Psoas muscle (tissue), 8 donors: ENCODE results near the gene YWHAQ. TPM values are rescaled to one million over a fixed set of nuclear protein-coding genes. Genes with fewer than 3 reads are reported as not detected.

Source experiments
- ATAC-seq, 4 donors: fragments of 200-7000 bp; cut with Tn5 transposase; one replicate each; pipeline ENCODE4 v1.9.1; 2020; ENCODE audit warnings: moderate library complexity in 3 of 4, mild to moderate bottlenecking in 2 of 4
- DNase-seq, 2 donors: peaks; one replicate each; pipeline ENCODE4 v3.0.0-alpha.2; 2020
- H3K27ac ChIP-seq: fragments of 200-600 bp; one replicate; pipeline ENCODE4 v1.8.0; 2022
- H3K27me3 ChIP-seq, 3 donors: fragments of 200-600 bp in 1 of 3; one replicate each; pipeline versions ENCODE4 v1.6.1 to v1.8.0; 2013 to 2022; ENCODE audit warnings: low read length in 2 of 3, mild to moderate bottlenecking in 2 of 3, moderate library complexity in 1 of 3; ENCODE audit not compliant: insufficient read depth in 3 of 3
- H3K36me3 ChIP-seq, 2 donors: fragments of 200-600 bp in 1 of 2; one replicate each; pipeline versions ENCODE4 v1.6.1 to v1.8.0; 2013 to 2022; ENCODE audit warnings: low read depth in 1 of 2, mild to moderate bottlenecking in 1 of 2, moderate library complexity in 1 of 2; ENCODE audit not compliant: insufficient read depth in 1 of 2
- H3K4me1 ChIP-seq: fragments of 200-600 bp; one replicate; pipeline ENCODE4 v1.8.0; 2022
- H3K4me3 ChIP-seq: fragments of 200-600 bp; one replicate; pipeline ENCODE4 v1.8.0; 2022; ENCODE audit warnings: mild to moderate bottlenecking
- H3K9me3 ChIP-seq: fragments of 200-600 bp; one replicate; pipeline ENCODE4 v1.8.0; 2022
- WGBS, 3 donors: extraction: QIAGEN DNeasy Blood & Tissue Kit; methylation state at CpG; one replicate each; pipeline versions ENCODE4 v1.1.6 to v1.1.7; 2013; 5-methylcytosine and 5-hydroxymethylcytosine counted together
- intact Hi-C, 2 donors: fragments of 100-400 bp; cut with DNase I; formaldehyde crosslinking; loops; one replicate each; pipeline versions ENCODE4 v1.11.0 to v1.14.2; 2022
- polyA plus RNA-seq, 3 donors: library from polyadenylated mRNA; stranded (reverse); fragments of 200-250 nt; gene quantifications; one replicate each; pipeline ENCODE4 v1.2.3, GENCODE V29; 2013
- total RNA-seq, 4 donors: library from RNA; stranded (reverse); fragmentation: NEBNext Ultra II Directional in 2 of 4; extraction: Animal tissue kit (Norgen Biotek cat#: 25700) in 2 of 4; gene quantifications; one replicate each; pipeline versions ENCODE4 v1.2.1 to v1.2.4, GENCODE V29; 2021 to 2023
- TF ChIP-seq, protein P1 (sequence below): fragments of 200-600 bp; IDR thresholded peaks from one replicate; pipeline ENCODE4 v1.8.0; 2022; ENCODE audit warnings: antibody characterized with exemption
- donor health status: healthy with polysubstance abuse.
- donor health status: DM: no; HTN: no; CAD: no; lungs with moderate emphysema.
- donor health status: Bipolar disorder and iron deficiency.
- donor health status: healthy.
- donor health status: DM: yes; HTN: yes; CAD: no.
- donor health status: DM: no; HTN: no; CAD: no.
- donor health status: DM: no; HTN: no; CAD: no.
- donor health status: DM: yes; HTN: yes; CAD: no.

The YWHAQ gene
- total and polyA plus RNA-seq, 7 donors, result 41.5 to 74.7 (median 57.3) TPM

DNA sequence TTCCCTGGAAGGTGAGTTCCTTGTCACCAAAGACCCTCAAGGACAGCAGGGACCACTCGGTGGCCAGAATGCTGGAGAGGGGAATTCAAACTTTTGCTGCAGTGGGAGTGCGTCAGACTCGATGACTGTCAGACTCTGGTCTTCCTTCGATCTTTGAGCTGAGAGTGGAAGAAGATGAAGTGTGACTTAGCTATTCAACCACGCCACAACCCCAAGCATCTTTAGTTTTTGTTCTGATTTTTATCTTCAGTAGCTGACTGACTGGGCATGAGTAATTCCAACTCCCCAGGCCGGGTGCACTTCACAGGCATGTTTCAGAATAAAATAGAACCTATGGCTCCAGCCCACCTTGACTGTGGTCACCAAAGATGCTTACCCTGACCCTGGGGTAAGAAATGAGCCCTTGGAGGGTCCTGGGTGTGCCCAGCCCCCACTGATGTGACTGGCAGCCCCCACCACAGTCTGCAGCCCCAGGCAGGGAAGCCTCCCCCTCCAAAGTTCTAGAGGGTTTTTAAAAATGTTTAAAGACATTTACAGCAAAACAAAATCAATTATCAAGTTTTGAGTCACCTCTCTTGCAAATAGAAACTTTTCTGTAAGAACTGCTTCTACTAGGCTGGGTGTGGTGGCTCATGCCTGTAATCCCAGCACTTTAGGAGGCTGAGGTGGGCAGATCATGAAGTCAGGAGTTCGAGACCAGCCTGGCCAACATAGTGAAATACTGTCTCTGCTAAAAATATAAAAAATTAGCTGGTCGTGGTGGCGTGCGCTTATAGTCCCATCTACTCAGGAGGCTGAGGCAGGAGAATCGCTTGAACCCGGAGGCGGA lies 24.9 kb upstream of the YWHAQ start:
- H3K27me3 ChIP-seq, result no peaks in the 10 kb centered on the region
- H3K27ac ChIP-seq, result no peak overlapping the region
- 92 to 97% (median 94%) methylated on average over 13 of the region's 13 CpGs for WGBS, 3 donors
- no peak for DNase-seq
- no peaks in the 10 kb centered on the region for H3K9me3 ChIP-seq
- TF ChIP-seq, protein P1, sequence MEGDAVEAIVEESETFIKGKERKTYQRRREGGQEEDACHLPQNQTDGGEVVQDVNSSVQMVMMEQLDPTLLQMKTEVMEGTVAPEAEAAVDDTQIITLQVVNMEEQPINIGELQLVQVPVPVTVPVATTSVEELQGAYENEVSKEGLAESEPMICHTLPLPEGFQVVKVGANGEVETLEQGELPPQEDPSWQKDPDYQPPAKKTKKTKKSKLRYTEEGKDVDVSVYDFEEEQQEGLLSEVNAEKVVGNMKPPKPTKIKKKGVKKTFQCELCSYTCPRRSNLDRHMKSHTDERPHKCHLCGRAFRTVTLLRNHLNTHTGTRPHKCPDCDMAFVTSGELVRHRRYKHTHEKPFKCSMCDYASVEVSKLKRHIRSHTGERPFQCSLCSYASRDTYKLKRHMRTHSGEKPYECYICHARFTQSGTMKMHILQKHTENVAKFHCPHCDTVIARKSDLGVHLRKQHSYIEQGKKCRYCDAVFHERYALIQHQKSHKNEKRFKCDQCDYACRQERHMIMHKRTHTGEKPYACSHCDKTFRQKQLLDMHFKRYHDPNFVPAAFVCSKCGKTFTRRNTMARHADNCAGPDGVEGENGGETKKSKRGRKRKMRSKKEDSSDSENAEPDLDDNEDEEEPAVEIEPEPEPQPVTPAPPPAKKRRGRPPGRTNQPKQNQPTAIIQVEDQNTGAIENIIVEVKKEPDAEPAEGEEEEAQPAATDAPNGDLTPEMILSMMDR, result no peak
- intact Hi-C loops, result no loop called here
- H3K36me3 ChIP-seq, result no peaks in the 10 kb centered on the region
- no peak overlapping the region for H3K4me3 ChIP-seq
- peaks cover 8% of the 10 kb centered on the region for H3K4me1 ChIP-seq
- ATAC-seq, result no peak

DNA sequence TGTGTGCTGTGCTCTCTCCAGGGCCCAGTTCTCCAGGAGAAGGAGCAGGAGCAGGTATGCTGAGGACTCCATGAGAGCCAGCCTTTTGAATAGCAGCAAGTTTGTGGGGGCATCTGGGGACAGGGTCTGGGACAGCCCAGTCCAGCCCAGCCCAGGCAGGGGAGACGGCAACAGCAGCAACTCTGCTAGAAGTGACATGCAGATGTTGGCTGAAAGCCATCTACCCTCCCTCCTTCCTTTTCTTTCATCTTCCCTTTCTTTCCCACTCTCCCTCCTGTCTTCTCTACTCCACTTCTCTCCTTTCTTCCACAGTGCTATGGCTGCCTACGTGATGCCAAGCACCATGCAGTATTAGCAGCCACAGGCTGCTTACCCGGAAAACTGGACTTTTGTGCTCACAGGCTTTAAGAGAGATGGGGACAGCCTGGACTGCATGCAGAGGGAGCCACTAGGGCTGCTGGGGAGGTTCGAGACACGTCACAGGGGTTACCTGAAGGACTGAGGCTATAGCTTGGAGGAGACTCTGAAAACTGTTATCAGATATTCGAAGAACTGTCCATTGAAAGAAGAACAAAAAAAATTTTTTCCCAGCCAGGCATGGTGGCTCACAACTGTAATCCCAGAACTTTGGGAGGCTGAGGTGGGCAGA lies 23.8 kb upstream of the YWHAQ start:
- Histone ChIP-seq H3K9me3 (no peaks in the 10 kb centered on the region), H3K4me1 (peaks cover 8% of the 10 kb centered on the region), H3K27me3 (no peaks in the 10 kb centered on the region), H3K27ac (no peak overlapping the region), H3K36me3 (no peaks in the 10 kb centered on the region), H3K4me3 (no peak overlapping the region)
- 78 to 87% (median 79%) methylated on average over 5 to 6 of the region's 6 CpGs for WGBS, 3 donors
- no peak for DNase-seq
- no peak for ATAC-seq
- TF ChIP-seq, protein P1, result no peak
- intact Hi-C loops, result no loop called here

DNA sequence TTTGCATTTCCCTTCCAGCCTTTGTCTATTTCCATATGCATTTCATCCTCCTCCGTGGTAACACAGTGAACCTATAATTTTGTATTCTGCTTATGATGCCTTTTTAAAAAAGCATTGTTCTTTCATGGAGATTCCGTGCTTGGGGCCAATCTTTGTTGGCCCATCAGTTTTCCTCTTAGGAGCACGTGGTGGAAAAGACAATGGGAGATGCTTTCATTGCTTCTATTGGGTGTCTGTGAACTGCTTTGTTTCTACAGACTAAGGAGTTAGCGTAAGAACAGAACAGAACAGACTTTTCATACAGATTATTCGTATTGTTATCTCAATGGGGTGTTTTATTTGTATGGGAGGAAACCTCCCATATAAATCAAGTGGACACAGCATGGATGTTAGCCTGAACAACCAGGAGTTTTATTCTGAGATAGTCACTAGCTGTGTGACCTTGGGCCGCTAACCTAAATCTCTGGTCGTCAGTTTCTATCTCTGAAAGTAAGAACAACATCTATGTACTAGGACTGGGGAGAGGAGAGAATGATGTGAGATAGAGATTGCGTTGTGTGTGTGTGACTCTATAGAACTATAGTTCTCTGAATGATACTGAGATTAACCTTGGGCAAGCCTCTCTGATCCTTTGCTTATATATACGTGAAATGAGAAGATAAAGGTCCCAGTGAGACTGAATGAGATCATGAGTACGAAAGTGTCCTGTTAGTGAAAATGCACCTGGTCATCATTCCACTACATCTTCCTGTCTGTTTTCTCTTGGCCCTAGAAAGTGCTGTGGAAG lies 22.9 kb upstream of the YWHAQ start:
- Histone ChIP-seq H3K36me3 (no peaks in the 10 kb centered on the region), H3K27ac (no peak overlapping the region), H3K4me3 (no peak overlapping the region), H3K27me3 (no peaks in the 10 kb centered on the region), H3K4me1 (peaks cover 4% of the 10 kb centered on the region), H3K9me3 (no peaks in the 10 kb centered on the region)
- intact Hi-C loops, result no loop called here
- 83 to 88% (median 85%) methylated on average over 10 of the region's 10 CpGs for WGBS, 3 donors
- ATAC-seq (no peak), DNase-seq (no peak)
- TF ChIP-seq, protein P1, result no peak

GRCh38 chr2:9652898-9653479 lies 22.2 kb upstream of the YWHAQ start:
- Histone ChIP-seq H3K4me3 (no peak overlapping the region), H3K27ac (no peak overlapping the region), H3K27me3 (no peaks in the 10 kb centered on the region), H3K4me1 (no peaks in the 10 kb centered on the region), H3K36me3 (no peaks in the 10 kb centered on the region), H3K9me3 (no peaks in the 10 kb centered on the region)
- DNase-seq (no peak), ATAC-seq (no peak)
- TF ChIP-seq, protein P1, result no peak
- WGBS, 3 donors, result 68 to 78% (median 75%) methylated on average over 5 of the region's 5 CpGs
- intact Hi-C loops, result no loop called here
